Measurements from ENCODE around the gene CACNA1D.

The CACNA1D gene

DNA sequence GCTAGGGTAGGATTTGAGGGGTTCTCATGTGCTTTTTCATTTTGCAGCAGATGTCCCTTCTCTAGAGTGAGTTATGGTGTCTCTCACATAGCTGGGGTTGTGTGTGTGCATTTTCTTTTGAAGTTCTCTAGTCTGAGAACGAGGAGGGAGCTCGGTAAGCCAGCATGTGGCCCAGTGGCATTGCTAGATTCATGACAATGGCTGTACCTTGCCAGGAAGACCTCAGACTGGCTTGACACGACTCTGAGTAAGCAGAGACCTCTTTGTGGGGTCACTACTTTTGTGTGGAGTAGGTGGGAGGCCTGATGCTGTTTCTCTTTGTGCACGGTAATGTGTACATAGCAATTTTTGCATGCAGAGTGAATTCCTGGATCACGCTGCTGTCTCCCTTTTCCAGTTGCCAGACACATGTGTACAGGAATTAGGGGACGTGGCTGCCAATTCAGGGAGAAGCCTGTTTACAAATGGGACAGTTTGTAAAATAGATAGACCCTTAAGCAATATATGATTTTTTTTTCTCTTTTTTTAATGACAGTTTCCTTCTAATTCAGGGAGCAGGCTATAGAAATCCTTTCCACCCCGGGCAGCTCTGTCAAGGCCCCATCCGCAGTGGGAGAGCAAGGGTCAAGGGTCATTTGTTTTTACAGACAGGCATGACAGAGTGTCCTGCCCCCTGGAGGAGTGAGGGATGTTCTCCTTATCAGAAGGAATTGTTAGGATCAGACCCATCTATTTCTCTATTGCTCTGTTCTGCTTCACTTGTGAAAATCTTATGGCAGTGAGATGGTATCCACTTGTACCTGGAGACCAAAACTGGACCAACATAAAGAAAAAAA, 4.6 kb downstream of the CACNA1D start:
- TF ChIP-seq, protein P1, sequence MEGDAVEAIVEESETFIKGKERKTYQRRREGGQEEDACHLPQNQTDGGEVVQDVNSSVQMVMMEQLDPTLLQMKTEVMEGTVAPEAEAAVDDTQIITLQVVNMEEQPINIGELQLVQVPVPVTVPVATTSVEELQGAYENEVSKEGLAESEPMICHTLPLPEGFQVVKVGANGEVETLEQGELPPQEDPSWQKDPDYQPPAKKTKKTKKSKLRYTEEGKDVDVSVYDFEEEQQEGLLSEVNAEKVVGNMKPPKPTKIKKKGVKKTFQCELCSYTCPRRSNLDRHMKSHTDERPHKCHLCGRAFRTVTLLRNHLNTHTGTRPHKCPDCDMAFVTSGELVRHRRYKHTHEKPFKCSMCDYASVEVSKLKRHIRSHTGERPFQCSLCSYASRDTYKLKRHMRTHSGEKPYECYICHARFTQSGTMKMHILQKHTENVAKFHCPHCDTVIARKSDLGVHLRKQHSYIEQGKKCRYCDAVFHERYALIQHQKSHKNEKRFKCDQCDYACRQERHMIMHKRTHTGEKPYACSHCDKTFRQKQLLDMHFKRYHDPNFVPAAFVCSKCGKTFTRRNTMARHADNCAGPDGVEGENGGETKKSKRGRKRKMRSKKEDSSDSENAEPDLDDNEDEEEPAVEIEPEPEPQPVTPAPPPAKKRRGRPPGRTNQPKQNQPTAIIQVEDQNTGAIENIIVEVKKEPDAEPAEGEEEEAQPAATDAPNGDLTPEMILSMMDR (IDR thresholded peaks at IDR 0.05): no peak

DNA sequence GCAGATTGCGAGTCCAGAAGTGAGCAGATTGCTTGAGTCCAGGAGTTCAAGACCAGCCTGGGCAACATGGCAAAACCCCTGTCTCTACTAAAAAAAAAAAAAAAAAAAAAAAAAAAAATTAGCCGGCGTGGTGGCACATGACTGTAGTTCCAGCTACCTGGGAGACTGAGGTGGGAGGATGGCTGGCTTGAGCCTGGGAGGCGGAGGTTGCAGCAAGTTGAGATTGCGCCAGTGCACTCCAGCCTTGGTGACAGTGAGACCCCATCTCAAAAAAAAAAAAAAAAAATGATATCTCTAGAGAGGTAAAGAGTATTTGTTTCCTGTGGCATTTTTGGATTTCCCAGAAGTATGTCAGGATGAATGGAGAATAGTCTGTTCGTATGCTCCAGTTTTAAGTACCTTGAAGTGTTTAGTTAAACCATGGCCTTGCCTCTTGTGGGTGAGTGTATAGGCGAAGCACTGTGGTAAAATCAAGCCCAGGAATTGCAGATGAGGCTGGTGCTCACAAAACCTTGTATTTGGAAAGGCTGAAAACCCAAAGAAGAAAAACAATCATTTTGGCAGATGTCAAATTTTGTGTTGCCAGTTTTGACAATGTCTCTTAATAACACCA, 5.9 kb downstream of the CACNA1D start:
- TF ChIP-seq, protein P1 (IDR thresholded peaks at IDR 0.05): no peak

DNA sequence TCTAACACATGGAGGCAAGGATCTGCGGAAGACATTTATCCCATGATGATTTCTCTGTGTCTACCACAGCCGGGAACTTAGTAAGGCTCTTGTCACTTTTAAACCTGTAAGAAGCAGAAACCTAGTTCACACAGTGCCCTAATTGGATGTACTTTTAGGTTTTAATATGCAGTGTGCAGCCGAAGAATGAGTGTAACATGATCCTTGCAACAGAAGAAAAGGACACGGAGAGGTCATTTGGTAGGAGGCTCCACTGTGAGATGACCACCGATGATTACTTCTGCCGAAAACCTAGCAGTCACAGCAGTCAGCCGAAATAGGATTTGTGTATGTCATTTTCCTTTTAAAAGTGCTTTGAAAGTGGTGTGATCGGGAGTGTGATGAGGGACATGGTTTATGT, 6.8 kb downstream of the CACNA1D start:
- TF ChIP-seq, protein P1 (IDR thresholded peaks at IDR 0.05): no peak

DNA sequence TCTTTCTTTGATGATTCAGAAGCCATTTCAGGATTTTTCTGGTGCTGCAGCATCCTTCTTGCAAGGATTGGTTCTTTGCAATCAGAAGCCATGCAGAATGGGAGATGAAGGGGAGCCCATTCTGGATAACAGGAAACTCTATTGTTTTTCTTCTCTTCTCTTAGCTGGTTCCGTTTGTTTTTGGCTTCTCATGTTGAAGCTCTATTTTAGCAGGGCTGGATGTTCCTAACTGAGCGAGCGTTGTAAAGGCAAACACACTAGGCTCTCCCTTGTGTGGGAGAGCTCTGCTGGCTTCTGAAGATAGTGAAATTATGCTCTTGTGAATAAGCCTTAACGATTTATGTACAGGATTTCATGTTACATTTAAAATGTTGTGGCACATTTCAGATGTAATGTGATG, 8.3 kb downstream of the CACNA1D start:
- TF ChIP-seq, protein P1 (IDR thresholded peaks at IDR 0.05): no peak

DNA sequence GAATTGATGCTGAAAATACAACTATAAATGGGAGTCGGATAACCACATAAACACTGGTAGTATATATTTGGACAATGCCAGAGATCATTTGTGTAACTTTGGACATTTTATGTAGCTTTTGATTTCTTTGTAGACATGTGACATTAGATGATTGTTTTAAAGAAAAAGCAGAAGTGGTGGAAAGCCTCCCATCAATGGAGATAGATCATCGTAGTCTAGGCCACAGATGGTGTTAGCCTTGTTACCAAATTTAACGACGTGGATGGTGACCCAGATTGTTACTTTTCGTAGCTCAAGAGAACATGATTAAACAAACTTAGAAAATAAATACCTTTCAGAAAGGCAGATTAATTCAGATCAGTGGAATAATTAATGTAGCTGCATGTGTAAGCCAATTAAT, 8.8 kb downstream of the CACNA1D start:
- TF ChIP-seq, protein P1 (IDR thresholded peaks at IDR 0.05): no peak

DNA sequence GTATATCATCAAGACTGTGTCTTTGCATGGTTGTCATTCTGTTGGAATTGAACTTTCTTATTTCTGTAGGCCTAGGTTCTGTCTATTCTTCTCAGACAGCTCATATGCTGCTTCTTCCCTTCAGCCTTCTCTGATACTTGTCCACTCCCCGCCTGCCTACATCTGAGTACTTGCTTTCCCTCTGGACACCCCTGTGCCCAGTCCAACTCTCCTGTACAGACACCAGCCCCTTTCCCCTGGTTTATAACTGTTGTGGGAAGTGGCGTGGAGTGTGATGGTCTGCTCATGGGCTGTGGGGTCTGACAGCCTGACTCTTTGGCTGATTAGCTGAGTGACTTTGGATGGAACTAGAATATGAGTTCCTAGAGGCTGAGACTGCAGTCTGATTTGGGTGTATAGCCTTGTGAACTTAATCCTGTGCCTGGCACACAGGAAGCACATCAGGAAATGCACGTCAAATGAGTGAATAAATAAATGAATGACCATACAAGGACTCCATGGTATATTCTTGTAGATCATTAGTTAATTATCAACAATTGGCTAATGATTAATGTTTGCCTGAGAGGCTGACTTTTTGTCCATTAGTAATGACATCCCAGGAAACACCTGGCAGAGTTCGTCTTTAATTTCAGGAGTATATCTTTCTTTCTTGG, 11.8 kb downstream of the CACNA1D start:
- TF ChIP-seq, protein P1 (IDR thresholded peaks at IDR 0.05): no peak

DNA sequence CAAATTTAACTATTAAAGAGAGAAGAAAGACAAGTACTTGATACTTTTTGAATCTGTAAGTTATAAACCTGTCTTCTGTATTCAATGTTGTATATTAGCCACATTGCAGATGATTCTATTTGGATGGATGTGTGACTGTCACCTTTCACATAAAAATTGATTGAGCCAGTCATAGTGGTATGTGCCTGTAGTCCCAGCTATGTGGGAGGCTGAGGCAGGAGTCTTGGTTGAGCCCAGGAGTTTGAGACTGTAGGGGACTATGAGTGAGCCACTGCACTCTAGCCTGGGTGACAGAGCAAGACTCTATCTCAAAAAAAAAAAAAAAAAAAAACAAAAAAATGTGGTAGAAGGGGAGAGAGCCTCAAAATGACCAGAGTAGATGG, 12.3 kb downstream of the CACNA1D start:
- TF ChIP-seq, protein P1 (IDR thresholded peaks at IDR 0.05): no peak

Measured in LNCAP (cell line).